Small intestine (tissue), 7 donors: ENCODE results near the gene TRAPPC8. TPM values are rescaled to one million over a fixed set of nuclear protein-coding genes. Genes with fewer than 3 reads are reported as not detected.
"Not testable (repeated sequence)": the region's sequence is repeated elsewhere in the genome, so short reads cannot be mapped to it uniquely, and the experiment has no call there.

Experiments
- DNase-seq, 2 donors: peaks; one replicate each; pipeline versions ENCODE4 v3.0.0 to v3.0.0-alpha.2; 2013
- FAIRE-seq: peaks from 2 replicates; lab custom pipeline; 2012; peaks lifted over from hg19 to GRCh38; lab: Jason Lieb, UNC
- H3K27ac ChIP-seq, 3 donors: one replicate each; pipeline ENCODE4 v1.5.1; 2013; ENCODE audit warnings: low read length in 2 of 3, mild to moderate bottlenecking in 2 of 3, control low read depth in 1 of 3, inconsistent platforms in 1 of 3, low read depth in 1 of 3, moderate library complexity in 1 of 3
- H3K27me3 ChIP-seq, 3 donors: one replicate each; pipeline ENCODE4 v1.6.1; 2013; ENCODE audit warnings: low read length in 3 of 3, inconsistent platforms in 1 of 3; ENCODE audit not compliant: control insufficient read depth in 3 of 3, insufficient read depth in 3 of 3
- H3K36me3 ChIP-seq, 3 donors: one replicate each; pipeline ENCODE4 v1.6.1; 2013; ENCODE audit warnings: low read length in 3 of 3, inconsistent platforms in 1 of 3, low read depth in 1 of 3, mild to moderate bottlenecking in 1 of 3, moderate library complexity in 1 of 3; ENCODE audit not compliant: control insufficient read depth in 3 of 3, insufficient read depth in 2 of 3
- H3K4me1 ChIP-seq, 3 donors: one replicate each; pipeline ENCODE4 v1.6.1; 2013; ENCODE audit warnings: low read length in 2 of 3, inconsistent platforms in 1 of 3, low read depth in 1 of 3, mild to moderate bottlenecking in 1 of 3, moderate library complexity in 1 of 3; ENCODE audit not compliant: control insufficient read depth in 3 of 3, insufficient read depth in 2 of 3
- H3K4me3 ChIP-seq, 3 donors: one replicate each; pipeline ENCODE4 v1.5.1; 2013; ENCODE audit warnings: low read length in 3 of 3, control low read depth in 1 of 3, inconsistent platforms in 1 of 3, low read depth in 1 of 3, mild to moderate bottlenecking in 1 of 3, moderate library complexity in 1 of 3
- H3K9me3 ChIP-seq, 2 donors: one replicate each; pipeline ENCODE4 v1.6.1; 2013; ENCODE audit warnings: low read depth in 1 of 2, low read length in 1 of 2; ENCODE audit not compliant: control insufficient read depth in 2 of 2, insufficient read depth in 1 of 2
- WGBS, 3 donors: extraction: QIAGEN DNeasy Blood & Tissue Kit; methylation state at CpG; one replicate each; pipeline ENCODE4 v1.1.7; 2013; 5-methylcytosine and 5-hydroxymethylcytosine counted together
- polyA plus RNA-seq, 4 donors: library from polyadenylated mRNA; stranded (reverse) in 3 of 4; unstranded in 1 of 4; fragments of 200-250 nt in 3 of 4; fragments of 120-200 nt in 1 of 4; gene quantifications; one replicate each; pipeline versions ENCODE4 v1.2.1 to v1.2.3, GENCODE V29; 2013
- donor health status: healthy with polysubstance abuse.
- donor health status: control.
- donor health status: control.
- donor health status: Bipolar disorder and iron deficiency.
- donor health status: healthy.

The TRAPPC8 gene
- polyA plus RNA-seq, 4 donors: 18.1 to 40.7 (median 32.6) TPM

DNA sequence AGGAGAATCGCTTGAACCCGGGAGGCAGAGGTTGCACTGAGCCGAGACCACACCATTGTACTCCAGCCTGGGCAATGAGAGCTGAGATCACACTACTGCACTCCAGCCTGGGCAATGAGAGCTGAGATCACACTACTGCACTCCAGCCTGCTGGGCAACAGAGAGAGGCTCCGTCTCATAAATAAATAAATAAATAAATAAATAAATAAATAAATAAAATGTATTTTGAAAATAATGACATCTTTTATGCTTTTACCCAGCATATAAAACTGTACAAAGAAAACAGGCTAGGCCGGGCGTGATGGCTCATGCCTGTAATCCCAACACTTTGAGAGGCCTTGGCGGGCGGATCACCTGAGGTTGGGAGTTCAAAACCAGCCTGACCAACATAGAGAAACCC is 8.2 kb downstream of the TRAPPC8 start:
- FAIRE-seq, H3K9me3 ChIP-seq, H3K4me3 ChIP-seq, H3K27ac ChIP-seq, H3K27me3 ChIP-seq, DNase-seq, H3K4me1 ChIP-seq: not testable (repeated sequence)
- peaks cover 0 to 37% (median 2%) of the 10 kb centered on the region in 3 donors for H3K36me3 ChIP-seq
- WGBS, 3 donors: 94 to 98% (median 97%) methylated on average over 8 of the region's 8 CpGs

DNA sequence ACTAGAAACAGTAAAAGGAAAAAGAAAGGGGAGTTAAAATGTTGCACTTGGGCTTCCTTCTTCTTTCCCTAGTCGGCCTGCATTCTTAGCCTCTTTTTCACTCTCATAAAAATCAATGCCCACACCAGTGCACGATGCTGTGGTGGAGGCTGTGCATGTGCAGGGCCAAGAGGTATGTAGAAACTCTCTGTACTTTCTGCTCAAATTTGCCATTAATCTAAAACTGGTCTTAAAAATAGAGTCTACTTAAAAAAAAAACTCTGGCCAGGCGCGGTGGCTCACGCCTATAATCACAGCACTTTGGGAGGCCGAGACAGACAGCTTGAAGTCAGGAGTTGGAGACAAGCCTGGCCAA is 11.1 kb downstream of the TRAPPC8 start:
- H3K4me1 ChIP-seq: no peaks in the 10 kb centered on the region
- DNase-seq (no peak), FAIRE-seq (no peak)
- H3K36me3 ChIP-seq: peaks cover 0 to 49% (median 2%) of the 10 kb centered on the region in 3 donors
- WGBS, 3 donors: 81 to 87% (median 86%) methylated on average over 6 of the region's 6 CpGs
- H3K27ac ChIP-seq: no peak overlapping the region
- no peak overlapping the region for H3K4me3 ChIP-seq
- H3K27me3 ChIP-seq: no peaks in the 10 kb centered on the region
- no peaks in the 10 kb centered on the region for H3K9me3 ChIP-seq

DNA sequence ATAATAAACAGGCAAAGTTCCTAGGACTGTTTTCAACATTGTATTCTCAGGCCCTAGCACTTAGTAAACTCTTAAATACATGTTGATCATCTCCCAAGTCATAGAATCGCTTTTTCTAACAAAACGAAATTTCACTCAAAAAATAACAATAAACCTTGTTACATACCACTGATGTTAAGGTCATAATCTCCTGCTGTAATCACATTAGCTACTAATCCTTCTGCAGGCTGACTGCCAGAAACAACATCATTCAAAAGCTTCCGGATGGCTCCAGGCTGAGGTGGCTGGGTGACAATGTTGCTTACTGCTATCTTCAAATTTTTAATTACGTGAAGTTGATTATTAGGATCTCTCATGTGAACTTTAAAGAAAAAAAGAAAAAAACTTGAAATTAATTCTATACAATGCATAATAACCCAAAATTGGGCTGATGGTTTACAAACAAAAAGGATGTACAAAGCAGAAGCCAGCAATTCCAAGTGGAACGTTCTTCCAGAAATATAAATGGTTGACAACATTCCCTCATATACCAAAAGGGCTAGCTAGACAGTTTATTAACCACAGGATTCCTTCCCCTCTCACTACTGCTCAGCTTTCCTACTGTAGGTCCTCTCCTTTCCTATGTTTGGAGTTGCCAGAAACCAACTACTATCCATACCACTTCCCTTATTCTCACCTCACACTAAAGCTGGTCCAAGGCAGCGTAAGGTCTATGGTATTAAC is 11.6 kb downstream of the TRAPPC8 start:
- Histone ChIP-seq H3K27ac (no peak overlapping the region), H3K36me3 (peaks cover 0 to 49% (median 5%) of the 10 kb centered on the region in 3 donors), H3K4me1 (no peaks in the 10 kb centered on the region), H3K4me3 (no peak overlapping the region), H3K27me3 (no peaks in the 10 kb centered on the region), H3K9me3 (no peaks in the 10 kb centered on the region)
- WGBS, 3 donors: 48 to 56% (median 54%) methylated on average over 6 of the region's 6 CpGs
- DNase-seq (no peak), FAIRE-seq (no peak)

DNA sequence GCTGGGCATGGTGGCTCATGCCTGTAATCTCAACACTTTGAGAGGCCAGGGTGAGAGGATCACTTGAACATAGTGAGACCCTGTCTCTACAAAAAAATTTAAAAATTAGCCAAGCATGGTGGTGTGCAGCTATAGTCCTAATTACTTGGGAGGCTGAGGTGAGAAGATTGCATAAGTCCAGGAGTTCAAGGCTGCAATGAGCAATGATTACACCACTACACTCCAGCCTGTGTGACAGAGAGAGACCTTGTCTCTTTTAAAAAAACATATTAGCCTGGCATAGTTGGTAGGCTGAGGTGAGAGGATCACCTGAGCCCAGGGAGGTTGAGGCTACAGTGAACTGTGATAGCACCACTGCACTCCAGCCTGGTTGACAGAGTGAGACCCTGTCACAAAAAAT is 13.7 kb downstream of the TRAPPC8 start:
- Histone ChIP-seq H3K27me3 (no peaks in the 10 kb centered on the region), H3K27ac (no peak overlapping the region), H3K9me3 (no peaks in the 10 kb centered on the region), H3K36me3 (peaks cover 0 to 37% (median 7%) of the 10 kb centered on the region in 3 donors), H3K4me3 (no peak overlapping the region), H3K4me1 (no peaks in the 10 kb centered on the region)
- FAIRE-seq (no peak), DNase-seq (peak; percentile 44 to 46)

- not testable (repeated sequence) for H3K27me3 ChIP-seq, H3K27ac ChIP-seq, DNase-seq, H3K4me3 ChIP-seq, H3K4me1 ChIP-seq, H3K9me3 ChIP-seq, FAIRE-seq
- WGBS, 3 donors: 93 to 95% (median 94%) methylated on average over 5 of the region's 5 CpGs
- peaks cover 0 to 46% (median 9%) of the 10 kb centered on the region in 3 donors for H3K36me3 ChIP-seq
These were observed 15.9 kb downstream of the TRAPPC8 start for GRCh38 chr18:31926988-31927387.

DNA sequence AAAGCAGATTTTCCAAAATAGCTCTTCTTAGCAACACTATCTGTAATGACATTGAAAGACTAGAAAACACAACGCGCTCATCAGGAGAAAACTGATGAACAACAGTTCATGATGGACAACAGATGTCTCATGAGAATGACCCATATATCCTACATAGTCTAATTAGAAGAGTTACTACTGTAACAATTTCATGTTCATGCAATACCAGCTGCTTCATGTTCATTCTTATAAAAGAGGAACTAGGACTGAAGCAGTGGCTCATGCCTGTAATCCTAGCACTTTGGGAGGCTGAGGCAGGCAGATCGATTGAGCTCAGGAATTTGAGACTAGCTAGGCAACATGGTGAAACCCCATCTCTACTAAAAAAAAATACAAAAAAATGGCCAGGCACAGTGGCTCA is 22.7 kb downstream of the TRAPPC8 start:
- H3K27me3 ChIP-seq: no peaks in the 10 kb centered on the region
- no peak for FAIRE-seq

GRCh38 chr18:31919366-31919765 is 23.6 kb downstream of the TRAPPC8 start:
- H3K36me3 ChIP-seq: peaks cover 0 to 40% (median 9%) of the 10 kb centered on the region in 3 donors
- 95 to 97% (median 96%) methylated on average over 5 of the region's 5 CpGs for WGBS, 3 donors
- not testable (repeated sequence) for H3K27ac ChIP-seq, H3K4me3 ChIP-seq, H3K9me3 ChIP-seq, H3K4me1 ChIP-seq, DNase-seq, H3K27me3 ChIP-seq, FAIRE-seq

More for the DNA sequence above, 22.7 kb downstream of the TRAPPC8 start:
- Histone ChIP-seq H3K36me3 (peaks cover 0 to 37% (median 4%) of the 10 kb centered on the region in 3 donors), H3K27ac (no peak overlapping the region), H3K4me3 (no peak overlapping the region), H3K9me3 (no peaks in the 10 kb centered on the region), H3K4me1 (no peaks in the 10 kb centered on the region)
- DNase-seq: no peak
- whole genome bisulfite sequencing, 3 donors: 93 to 100% (median 96%) methylated on average over 3 of the region's 3 CpGs

DNA sequence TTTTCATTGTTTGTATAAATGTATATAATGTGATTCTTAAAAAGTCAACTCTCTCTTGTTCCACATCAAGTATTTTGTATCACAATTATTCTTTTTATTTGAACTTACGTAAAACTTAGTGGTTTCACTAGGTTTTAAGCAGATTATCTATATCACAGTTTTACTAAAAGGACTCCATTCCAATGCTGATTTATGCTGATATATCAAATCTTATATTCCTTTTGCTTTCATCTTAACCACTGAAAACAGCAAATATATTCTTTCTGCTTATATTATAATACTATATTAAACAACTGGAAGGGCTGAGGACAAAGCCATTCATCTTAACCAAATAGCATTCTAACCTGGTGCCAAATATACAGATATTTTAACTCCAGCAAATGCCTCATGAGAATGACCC is 24.2 kb downstream of the TRAPPC8 start:
- 95 to 98% (median 98%) methylated on average over 1 of the region's 1 CpG for WGBS, 3 donors
- no peak for FAIRE-seq
- no peaks in the 10 kb centered on the region for H3K4me1 ChIP-seq
- H3K9me3 ChIP-seq: no peaks in the 10 kb centered on the region
- H3K36me3 ChIP-seq: peaks cover 0 to 42% (median 10%) of the 10 kb centered on the region in 3 donors
- no peak for DNase-seq
- no peak overlapping the region for H3K27ac ChIP-seq
- no peak overlapping the region for H3K4me3 ChIP-seq
- H3K27me3 ChIP-seq: no peaks in the 10 kb centered on the region

DNA sequence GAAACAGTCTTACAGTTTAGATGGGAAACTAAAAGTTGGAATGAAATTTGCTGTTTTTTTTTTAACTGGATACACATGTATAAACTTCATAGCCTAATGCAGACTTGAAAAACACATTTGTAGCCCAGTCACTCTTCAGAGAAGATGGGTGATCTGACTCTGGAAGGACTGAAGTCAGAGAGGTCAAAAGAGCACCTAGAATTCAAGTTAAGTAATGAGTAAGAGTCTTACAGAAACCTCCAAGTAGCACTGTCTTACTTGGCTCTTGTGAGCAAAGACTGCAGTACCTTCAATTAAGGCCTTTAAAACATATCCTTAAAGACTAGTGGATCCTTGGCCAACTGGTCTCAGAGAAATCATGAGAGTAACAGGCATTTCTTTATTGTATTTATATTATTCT is 41.9 kb downstream of the TRAPPC8 start:
- DNase-seq (no peak), FAIRE-seq (no peak)
- no peak overlapping the region for H3K4me3 ChIP-seq
- no peak overlapping the region for H3K27ac ChIP-seq
- H3K27me3 ChIP-seq: no peaks in the 10 kb centered on the region
- peaks cover 6 to 44% (median 21%) of the 10 kb centered on the region in 3 donors for H3K36me3 ChIP-seq
- no peaks in the 10 kb centered on the region for H3K4me1 ChIP-seq
- H3K9me3 ChIP-seq: no peaks in the 10 kb centered on the region
